ENCODE measurements around the gene LSM2. TPM values are rescaled to one million over a fixed set of nuclear protein-coding genes. Genes with fewer than 3 reads are reported as not detected.

LSM2 gene
- total and polyA plus RNA-seq, 5 experiments from 2014 or later, result 28.9 to 80.3 (median 67.1) TPM

DNA sequence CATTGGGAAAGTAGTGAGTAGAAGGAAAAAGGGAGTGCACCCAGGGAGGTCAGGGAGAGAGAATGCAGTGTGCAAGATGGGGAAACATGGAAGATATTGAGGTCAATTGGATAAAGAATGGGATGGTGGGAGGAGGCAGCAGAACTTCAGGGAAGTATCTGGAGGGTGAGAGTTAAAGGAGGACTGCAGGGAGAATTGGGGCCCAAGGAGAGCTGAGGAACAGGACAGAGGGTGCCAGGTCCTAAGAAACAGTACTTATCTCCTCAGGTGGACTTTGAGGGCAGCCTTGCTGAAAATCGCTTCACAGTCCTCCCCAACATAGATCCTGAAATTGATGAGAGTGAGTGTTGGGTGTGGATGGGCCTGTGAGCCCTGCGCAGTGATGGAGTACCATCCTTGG lies 48.5 kb downstream of the LSM2 start:
- POLR2A ChIA-PET, result interaction anchor here (0.5 kb wide), 1 partner anchor 77 kb away, joined by 9 read pairs; no protein-coding TSS in a partner anchor
- DNase-seq (no peak), ATAC-seq (no peak)
- Mint-ChIP-seq H3K27me3 (peaks cover 0 to 3% (median 0%) of the 10 kb centered on the region in 5 donors), H3K9me3 (no peaks in the 10 kb centered on the region), H3K36me3 (peaks cover 0 to 7% (median 0%) of the 10 kb centered on the region in 3 donors), H3K27ac (peak overlapping the region in 2 of 10 donors; percentile 11 to 47), H3K4me1 (peaks cover 0 to 12% (median 2%) of the 10 kb centered on the region in 4 donors), H3K4me3 (no peak overlapping the region)

GRCh38 chr6:31752739-31753319 lies 53.9 kb downstream of the LSM2 start:
- Mint-ChIP-seq H3K27me3 (no peaks in the 10 kb centered on the region), H3K36me3 (no peaks in the 10 kb centered on the region), H3K27ac (no peak overlapping the region), H3K4me3 (no peak overlapping the region), H3K4me1 (no peaks in the 10 kb centered on the region), H3K9me3 (no peaks in the 10 kb centered on the region)
- no peak for ATAC-seq
- POLR2A ChIA-PET, result interaction anchor here (1.0 kb wide), 1 partner anchor 11 kb away, joined by 6 read pairs; no protein-coding TSS in a partner anchor
- DNase-seq, result no peak

DNA sequence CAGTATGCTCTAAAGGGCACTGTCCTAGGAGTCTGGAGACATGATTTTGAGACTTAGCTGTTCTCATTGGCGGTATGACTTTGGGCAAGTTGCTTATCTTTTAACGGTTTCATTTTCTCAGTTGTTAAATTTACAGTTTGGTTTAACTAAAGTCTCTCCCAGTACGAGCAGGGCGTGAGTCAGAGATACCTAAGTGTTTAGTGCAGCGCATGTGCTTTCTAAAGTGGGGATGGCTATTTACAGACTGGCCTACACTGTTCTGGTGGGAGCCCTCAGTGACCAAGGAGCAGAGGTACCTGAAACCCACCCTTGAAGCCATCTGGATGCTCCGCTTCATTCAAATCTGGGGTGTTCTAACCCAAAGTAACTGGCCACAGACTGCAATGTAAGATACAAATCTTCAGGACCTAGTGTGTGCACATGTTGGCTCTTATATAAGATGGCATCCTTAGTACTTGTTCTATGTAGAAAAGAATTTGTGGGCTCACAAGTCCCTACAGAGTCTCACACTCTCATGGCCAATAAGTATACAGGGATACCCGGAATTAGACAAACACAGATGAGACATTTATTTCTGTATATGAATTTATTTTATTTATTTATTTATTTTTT lies 56.2 kb downstream of the LSM2 start:
- Mint-ChIP-seq H3K4me1 (no peaks in the 10 kb centered on the region), H3K27me3 (no peaks in the 10 kb centered on the region), H3K27ac (no peak overlapping the region), H3K9me3 (no peaks in the 10 kb centered on the region), H3K36me3 (no peaks in the 10 kb centered on the region), H3K4me3 (no peak overlapping the region)
- ATAC-seq (no peak), DNase-seq (no peak)
- POLR2A ChIA-PET, result no interaction called here

DNA sequence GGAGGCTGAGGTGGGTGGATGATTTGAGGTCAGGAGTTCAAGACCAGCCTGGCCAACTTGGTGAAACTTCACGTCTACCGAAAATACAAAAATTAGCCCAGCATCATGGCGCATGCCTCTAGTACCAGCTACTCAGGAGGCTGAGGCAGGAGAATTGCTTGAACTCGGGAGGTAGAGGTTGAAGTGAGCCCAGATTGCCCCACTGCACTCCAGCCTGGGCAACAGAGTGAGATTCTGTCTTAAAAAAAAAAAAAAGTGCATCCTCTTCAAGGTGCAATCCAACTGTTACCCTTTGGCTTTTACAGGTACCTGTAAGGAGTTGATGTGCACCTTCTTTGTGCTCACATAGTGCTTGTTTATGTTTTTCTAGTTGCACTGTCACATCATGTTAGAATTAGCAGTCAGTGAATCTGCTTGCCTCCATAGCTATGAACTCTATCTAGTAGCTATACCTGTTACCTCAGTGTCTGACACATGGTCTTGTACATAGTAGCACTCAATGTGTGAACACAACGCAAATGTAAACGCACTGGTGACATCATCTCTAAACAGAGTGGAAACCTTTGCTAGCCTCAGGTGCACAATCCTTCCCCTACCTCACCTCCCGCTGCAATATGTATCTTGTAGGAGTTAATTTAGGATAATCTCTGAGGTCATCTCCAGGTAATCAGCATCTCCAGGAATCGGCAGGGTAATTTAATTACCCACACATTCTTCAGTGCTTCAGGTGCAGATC lies 57.3 kb downstream of the LSM2 start:
- Mint-ChIP-seq H3K4me1 (no peaks in the 10 kb centered on the region), H3K4me3 (no peak overlapping the region), H3K27ac (no peak overlapping the region), H3K27me3 (no peaks in the 10 kb centered on the region), H3K9me3 (no peaks in the 10 kb centered on the region), H3K36me3 (no peaks in the 10 kb centered on the region)
- ATAC-seq, result no peak
- no peak for DNase-seq
- POLR2A ChIA-PET, result interaction anchor here (0.7 to 0.8 kb wide), 2 partner anchors 23 to 151 kb away, joined by 3 to 5 read pairs; no protein-coding TSS in a partner anchor

Other genes with a start within 250 kb of the LSM2 start
Only the 30 nearest of the 40 such genes appear.
- gene BAG6, start 154.3 kb downstream of the LSM2 start, total RNA-seq, result 100 to 1,000 TPM; 244 to 258 TPM
- 10 to 100 TPM; 17.7 to 21.5 (median 21.1) TPM for gene BAG6, start 154.3 kb downstream of the LSM2 start, polyA plus RNA-seq
- gene APOM, start 151.1 kb downstream of the LSM2 start, total RNA-seq, result 1 to 10 TPM; 2.2 to 3.1 TPM
- 1 to 10 TPM; 5.0 to 8.0 (median 5.5) TPM for gene APOM, start 151.1 kb downstream of the LSM2 start, polyA plus RNA-seq
- 10 to 100 TPM; 24.9 to 26.3 TPM for gene C6orf47, start 146.2 kb downstream of the LSM2 start, total RNA-seq
- gene C6orf47, start 146.2 kb downstream of the LSM2 start, polyA plus RNA-seq, result 10 to 100 TPM; 17.0 to 36.7 (median 21.3) TPM
- 10 to 100 TPM; 26.6 to 27.9 TPM for gene GPANK1, start 142.0 kb downstream of the LSM2 start, total RNA-seq
- 10 to 100 TPM; 20.8 to 22.9 (median 21.2) TPM for gene GPANK1, start 142.0 kb downstream of the LSM2 start, polyA plus RNA-seq
- gene CSNK2B, start 140.9 kb downstream of the LSM2 start, total RNA-seq, result 100 to 1,000 TPM; 131 to 133 TPM
- 100 to 1,000 TPM; 214 to 230 (median 217) TPM for gene CSNK2B, start 140.9 kb downstream of the LSM2 start, polyA plus RNA-seq
- gene LY6G5B, start 137.0 kb downstream of the LSM2 start, total RNA-seq, result 10 to 100 TPM; 44.1 to 48.8 TPM
- gene LY6G5B, start 137.0 kb downstream of the LSM2 start, polyA plus RNA-seq, result under 1 TPM in 1 of 3 donors, not detected in 2; 0.25 TPM
- 1 to 10 TPM; 4.4 to 5.5 TPM for gene LY6G5C, start 125.9 kb downstream of the LSM2 start, total RNA-seq
- 1 to 10 TPM; 4.6 to 7.9 (median 7.6) TPM for gene LY6G5C, start 125.9 kb downstream of the LSM2 start, polyA plus RNA-seq
- 10 to 100 TPM; 58.4 to 59.9 TPM for gene ABHD16A, start 103.6 kb downstream of the LSM2 start, total RNA-seq
- gene ABHD16A, start 103.6 kb downstream of the LSM2 start, polyA plus RNA-seq, result 10 to 100 TPM; 26.9 to 35.5 (median 34.1) TPM
- gene LY6G6F, start 100.1 kb downstream of the LSM2 start, total RNA-seq, result not detected
- gene LY6G6F, start 100.1 kb downstream of the LSM2 start, polyA plus RNA-seq, result not detected
- not detected for gene LY6G6D, start 91.6 kb downstream of the LSM2 start, total RNA-seq
- not detected for gene LY6G6D, start 91.6 kb downstream of the LSM2 start, polyA plus RNA-seq
- gene LY6G6C, start 85.2 kb downstream of the LSM2 start, total RNA-seq, result not detected
- gene LY6G6C, start 85.2 kb downstream of the LSM2 start, polyA plus RNA-seq, result not detected
- 1 to 10 TPM; 1.4 to 1.9 TPM for gene MPIG6B, start 83.6 kb downstream of the LSM2 start, total RNA-seq
- 1 to 10 TPM; 1.2 to 4.9 (median 1.3) TPM for gene MPIG6B, start 83.6 kb downstream of the LSM2 start, polyA plus RNA-seq
- 1 to 10 TPM; 3.1 to 5.1 TPM for gene DDAH2, start 77.7 kb downstream of the LSM2 start, total RNA-seq
- gene DDAH2, start 77.7 kb downstream of the LSM2 start, polyA plus RNA-seq, result 10 to 100 TPM in 2 of 3 donors, 1 to 10 TPM in 1; 8.0 to 14.7 (median 10.3) TPM
- gene CLIC1, start 70.4 kb downstream of the LSM2 start, total RNA-seq, result 10 to 100 TPM; 23.7 to 27.1 TPM
- gene CLIC1, start 70.4 kb downstream of the LSM2 start, polyA plus RNA-seq, result 100 to 1,000 TPM in 2 of 3 donors, 10 to 100 TPM in 1; 95.1 to 345 (median 114) TPM
- gene MSH5, start 67.0 kb downstream of the LSM2 start, total RNA-seq, result 1 to 10 TPM; 7.2 to 8.3 TPM
- gene MSH5, start 67.0 kb downstream of the LSM2 start, polyA plus RNA-seq, result 1 to 10 TPM in 2 of 3 donors, under 1 TPM in 1; 0.61 to 1.1 (median 1.1) TPM
- 1 to 10 TPM; 1.6 to 2.1 TPM for gene SAPCD1, start 44.3 kb downstream of the LSM2 start, total RNA-seq
- gene SAPCD1, start 44.3 kb downstream of the LSM2 start, polyA plus RNA-seq, result not detected
- gene VWA7, start 29.6 kb downstream of the LSM2 start, total RNA-seq, result under 1 TPM; 0.47 to 0.52 TPM
- under 1 TPM in 1 of 3 donors, not detected in 2; 0.34 TPM for gene VWA7, start 29.6 kb downstream of the LSM2 start, polyA plus RNA-seq
- 10 to 100 TPM; 37.6 to 40.3 TPM for gene VARS1, start 11.2 kb downstream of the LSM2 start, total RNA-seq
- 10 to 100 TPM; 27.5 to 37.8 (median 30.3) TPM for gene VARS1, start 11.2 kb downstream of the LSM2 start, polyA plus RNA-seq
- gene HSPA1L, start 8.3 kb upstream of the LSM2 start, total RNA-seq, result 1 to 10 TPM; 3.5 to 4.0 TPM
- gene HSPA1L, start 8.3 kb upstream of the LSM2 start, polyA plus RNA-seq, result 1 to 10 TPM in 2 of 3 donors, under 1 TPM in 1; 0.56 to 1.6 (median 1.6) TPM
- gene HSPA1A, start 8.6 kb upstream of the LSM2 start, total RNA-seq, result 10 to 100 TPM; 54.8 to 56.9 TPM
- gene HSPA1A, start 8.6 kb upstream of the LSM2 start, polyA plus RNA-seq, result 10 to 100 TPM in 2 of 3 donors, 1 to 10 TPM in 1; 6.9 to 17.3 (median 11.4) TPM
- 10 to 100 TPM; 39.6 to 42.2 TPM for gene HSPA1B, start 20.8 kb upstream of the LSM2 start, total RNA-seq
- 1 to 10 TPM in 2 of 3 donors, under 1 TPM in 1; 0.28 to 1.3 (median 1.2) TPM for gene HSPA1B, start 20.8 kb upstream of the LSM2 start, polyA plus RNA-seq
- gene NEU1, start 55.9 kb upstream of the LSM2 start, total RNA-seq, result 10 to 100 TPM; 15.0 to 15.8 TPM
- 10 to 100 TPM; 10.9 to 17.9 (median 16.2) TPM for gene NEU1, start 55.9 kb upstream of the LSM2 start, polyA plus RNA-seq
- not detected for gene SLC44A4, start 72.0 kb upstream of the LSM2 start, total RNA-seq
- not detected for gene SLC44A4, start 72.0 kb upstream of the LSM2 start, polyA plus RNA-seq
- 10 to 100 TPM; 77.1 to 81.8 TPM for gene EHMT2, start 90.7 kb upstream of the LSM2 start, total RNA-seq
- gene EHMT2, start 90.7 kb upstream of the LSM2 start, polyA plus RNA-seq, result 10 to 100 TPM; 37.3 to 57.9 (median 43.0) TPM
- gene ZBTB12, start 95.1 kb upstream of the LSM2 start, total RNA-seq, result 1 to 10 TPM; 3.1 to 3.7 TPM
- not detected for gene ZBTB12, start 95.1 kb upstream of the LSM2 start, polyA plus RNA-seq
- gene C2, start 120.8 kb upstream of the LSM2 start, total RNA-seq, result 1 to 10 TPM; 3.8 to 4.3 TPM
- not detected for gene C2, start 120.8 kb upstream of the LSM2 start, polyA plus RNA-seq
- 1 to 10 TPM; 1.0 to 1.4 TPM for gene CFB, start 139.1 kb upstream of the LSM2 start, total RNA-seq
- gene CFB, start 139.1 kb upstream of the LSM2 start, polyA plus RNA-seq, result under 1 TPM in 2 of 3 donors, not detected in 1; 0.22 to 0.61 TPM
- 10 to 100 TPM; 41.7 to 45.1 TPM for gene NELFE, start 152.0 kb upstream of the LSM2 start, total RNA-seq
- 10 to 100 TPM; 55.9 to 68.6 (median 66.4) TPM for gene NELFE, start 152.0 kb upstream of the LSM2 start, polyA plus RNA-seq
- 100 to 1,000 TPM; 130 to 141 TPM for gene SKIC2, start 152.2 kb upstream of the LSM2 start, total RNA-seq
- gene SKIC2, start 152.2 kb upstream of the LSM2 start, polyA plus RNA-seq, result 10 to 100 TPM; 18.1 to 19.9 (median 19.4) TPM
- gene DXO, start 165.2 kb upstream of the LSM2 start, total RNA-seq, result 10 to 100 TPM; 36.4 to 41.0 TPM
- 10 to 100 TPM; 12.5 to 16.4 (median 14.5) TPM for gene DXO, start 165.2 kb upstream of the LSM2 start, polyA plus RNA-seq

Data from naive thymus-derived CD8-positive, alpha-beta T cell (primary cell).